ENCODE data around the gene RCOR1.
"Not testable (repeated sequence)": the region's sequence is repeated elsewhere in the genome, so short reads cannot be mapped to it uniquely, and the experiment has no call there.

The RCOR1 gene

GRCh38 chr14:102593061-102593824, 794 bp downstream of the RCOR1 start:
- peak; percentile 78 for DNase-seq (ENCODE audit: low spot score)

- no peak for DNase-seq (ENCODE audit: low spot score)
Measured at GRCh38 chr14:102593825-102594137, 1.3 kb downstream of the RCOR1 start.

GRCh38 chr14:102594514-102595175, 2.2 kb downstream of the RCOR1 start:
- peak; percentile 74 for DNase-seq (ENCODE audit: low spot score)

- no peak for DNase-seq (ENCODE audit: low spot score)
Measured at GRCh38 chr14:102601378-102601925, 9.0 kb downstream of the RCOR1 start.

GRCh38 chr14:102602421-102603292, 10.2 kb downstream of the RCOR1 start:
- no peak for DNase-seq (ENCODE audit: low spot score)

- DNase-seq (ENCODE audit: low spot score), result no peak
Measured at GRCh38 chr14:102603293-102603907, 11.0 kb downstream of the RCOR1 start.

- DNase-seq (ENCODE audit: low spot score), result no peak
Measured at GRCh38 chr14:102604183-102604582, 11.7 kb downstream of the RCOR1 start.

- DNase-seq (ENCODE audit: low spot score), result peak; percentile 33
Measured at GRCh38 chr14:102605029-102605428, 12.6 kb downstream of the RCOR1 start.

- no peak for DNase-seq (ENCODE audit: low spot score)
Measured at GRCh38 chr14:102606296-102606695, 13.8 kb downstream of the RCOR1 start.

- DNase-seq (ENCODE audit: low spot score), result no peak
Measured at GRCh38 chr14:102608064-102608446, 15.6 kb downstream of the RCOR1 start.

GRCh38 chr14:102610968-102611811, 18.7 kb downstream of the RCOR1 start:
- no peak for DNase-seq (ENCODE audit: low spot score)

GRCh38 chr14:102616318-102616717, 23.9 kb downstream of the RCOR1 start:
- no peak for DNase-seq (ENCODE audit: low spot score)

- no peak for DNase-seq (ENCODE audit: low spot score)
Measured at GRCh38 chr14:102616799-102617198, 24.4 kb downstream of the RCOR1 start.

GRCh38 chr14:102619012-102619411, 26.6 kb downstream of the RCOR1 start:
- not testable (repeated sequence) for DNase-seq (ENCODE audit: low spot score)

GRCh38 chr14:102620413-102620812, 28.0 kb downstream of the RCOR1 start:
- DNase-seq (ENCODE audit: low spot score), result no peak

- DNase-seq (ENCODE audit: low spot score), result no peak
Measured at GRCh38 chr14:102622262-102622885, 29.9 kb downstream of the RCOR1 start.

- DNase-seq (ENCODE audit: low spot score), result no peak
Measured at GRCh38 chr14:102624666-102625065, 32.2 kb downstream of the RCOR1 start.

- no peak for DNase-seq (ENCODE audit: low spot score)
Measured at GRCh38 chr14:102625564-102626296, 33.3 kb downstream of the RCOR1 start.

GRCh38 chr14:102626530-102626929, 34.1 kb downstream of the RCOR1 start:
- DNase-seq (ENCODE audit: low spot score), result no peak

- DNase-seq (ENCODE audit: low spot score), result no peak
Measured at GRCh38 chr14:102629011-102629444, 36.6 kb downstream of the RCOR1 start.
